ENCODE data around the gene BUD31.
A peak's percentile ranks its signal among the peaks of the same experiment; 100 is the strongest.
"Not testable (repeated sequence)": the region's sequence is repeated elsewhere in the genome, so short reads cannot be mapped to it uniquely, and the experiment has no call there.

BUD31 gene

GRCh38 chr7:99380032-99380822 is 28.5 kb upstream of the BUD31 start:
- no peak for DNase-seq (ENCODE audit: low read depth in 4 of 4, low spot score in 1 of 4)

- DNase-seq (ENCODE audit: low read depth in 4 of 4, low spot score in 1 of 4) = peak; percentile 61 to 83 (median 70)
Observed at GRCh38 chr7:99380823-99381663, 27.7 kb upstream of the BUD31 start.

GRCh38 chr7:99381664-99382075 is 27.1 kb upstream of the BUD31 start:
- no peak for DNase-seq (ENCODE audit: low read depth in 4 of 4, low spot score in 1 of 4)

DNA sequence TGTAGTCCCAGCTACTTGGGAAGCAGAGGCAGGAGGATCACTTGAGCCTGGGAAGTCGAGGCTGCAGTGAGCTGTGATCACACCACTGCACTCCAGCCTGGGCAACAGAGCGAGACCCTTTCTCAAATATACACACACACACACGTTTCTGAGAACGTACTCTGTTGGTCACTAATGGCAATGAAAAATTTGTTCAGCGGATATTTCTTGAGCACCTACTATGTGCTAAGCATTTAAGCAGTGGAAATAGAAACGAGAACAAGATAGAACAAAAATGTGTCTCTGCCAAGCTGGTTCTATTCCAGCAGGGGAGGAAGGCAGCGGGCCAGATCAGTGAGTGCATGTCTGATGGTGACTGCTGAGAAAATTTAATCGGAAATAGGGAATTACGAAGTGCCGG is 25.6 kb upstream of the BUD31 start:
- no peak for DNase-seq (ENCODE audit: low read depth in 4 of 4, low spot score in 1 of 4)

GRCh38 chr7:99383791-99384370 is 24.9 kb upstream of the BUD31 start:
- DNase-seq (ENCODE audit: low read depth in 4 of 4, low spot score in 1 of 4) = no peak

GRCh38 chr7:99384523-99384922 is 24.2 kb upstream of the BUD31 start:
- DNase-seq (ENCODE audit: low read depth in 4 of 4, low spot score in 1 of 4) = no peak

DNA sequence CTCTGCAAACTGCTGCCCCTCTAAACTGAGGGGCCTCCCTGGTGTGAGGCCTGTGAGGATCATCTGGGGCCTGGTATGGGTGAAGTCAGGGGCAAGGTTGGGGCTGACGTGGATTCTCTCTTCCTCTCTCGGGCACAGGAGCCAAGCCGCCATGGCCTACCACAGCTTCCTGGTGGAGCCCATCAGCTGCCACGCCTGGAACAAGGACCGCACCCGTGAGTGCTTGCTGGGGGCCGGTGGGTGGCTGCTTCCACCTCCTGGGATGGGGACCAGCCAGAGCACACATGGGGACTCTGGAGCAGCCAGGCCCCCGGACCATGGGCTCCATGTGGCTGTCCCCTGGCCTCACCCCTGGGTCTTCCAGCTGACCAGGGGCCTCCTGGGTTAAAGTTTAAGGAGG is 23.2 kb upstream of the BUD31 start:
- DNase-seq (ENCODE audit: low read depth in 4 of 4, low spot score in 1 of 4) = no peak

DNA sequence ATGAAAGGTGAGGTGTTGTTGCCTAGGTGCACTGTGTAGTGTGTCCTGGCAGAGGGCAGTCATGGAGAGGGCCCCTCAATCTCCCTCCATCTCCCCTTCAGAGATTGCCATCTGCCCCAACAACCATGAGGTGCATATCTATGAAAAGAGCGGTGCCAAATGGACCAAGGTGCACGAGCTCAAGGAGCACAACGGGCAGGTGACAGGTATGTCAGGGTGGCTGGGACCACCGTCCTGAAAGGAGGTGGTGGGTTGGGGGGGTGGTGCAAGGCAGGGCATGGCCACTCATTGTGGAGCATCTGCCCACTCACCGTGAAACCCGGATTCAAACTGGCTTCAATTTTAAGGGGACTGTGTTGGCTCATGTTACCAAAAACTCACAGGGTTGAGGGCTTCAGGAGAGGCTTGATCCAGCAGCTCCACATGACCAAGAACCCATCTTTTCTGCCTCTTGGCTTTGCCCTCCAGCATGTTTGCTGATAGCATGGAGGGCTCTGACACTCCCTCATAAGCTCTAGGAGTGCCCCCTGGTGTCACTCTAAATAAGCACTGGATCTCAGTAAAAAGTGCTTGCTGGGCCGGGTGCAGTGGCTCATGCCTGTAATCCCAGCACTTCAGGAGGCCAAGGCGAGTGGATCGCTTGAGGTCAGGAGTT is 22.1 kb upstream of the BUD31 start:
- DNase-seq (ENCODE audit: low read depth in 4 of 4, low spot score in 1 of 4) = no peak

DNA sequence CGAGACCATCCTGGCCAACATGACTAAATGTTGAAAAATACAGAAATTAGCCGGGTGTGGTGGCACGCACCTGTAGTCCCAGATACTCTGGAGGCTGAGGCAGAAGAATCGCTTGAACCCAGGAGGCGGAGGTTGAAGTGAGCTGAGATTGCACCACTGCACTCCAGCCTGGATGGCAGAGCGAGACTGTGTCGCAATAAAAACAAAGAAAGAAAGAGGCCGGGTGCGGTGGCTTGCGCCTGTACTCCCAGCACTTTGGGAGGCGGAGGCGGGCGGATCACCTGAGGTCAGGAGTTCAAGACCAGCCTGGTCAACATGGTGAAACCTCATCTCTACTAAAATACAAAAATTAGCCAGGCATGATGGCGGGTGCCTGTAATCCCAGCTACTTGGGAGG is 21.5 kb upstream of the BUD31 start:
- not testable (repeated sequence) for DNase-seq (ENCODE audit: low read depth in 4 of 4, low spot score in 1 of 4)

DNA sequence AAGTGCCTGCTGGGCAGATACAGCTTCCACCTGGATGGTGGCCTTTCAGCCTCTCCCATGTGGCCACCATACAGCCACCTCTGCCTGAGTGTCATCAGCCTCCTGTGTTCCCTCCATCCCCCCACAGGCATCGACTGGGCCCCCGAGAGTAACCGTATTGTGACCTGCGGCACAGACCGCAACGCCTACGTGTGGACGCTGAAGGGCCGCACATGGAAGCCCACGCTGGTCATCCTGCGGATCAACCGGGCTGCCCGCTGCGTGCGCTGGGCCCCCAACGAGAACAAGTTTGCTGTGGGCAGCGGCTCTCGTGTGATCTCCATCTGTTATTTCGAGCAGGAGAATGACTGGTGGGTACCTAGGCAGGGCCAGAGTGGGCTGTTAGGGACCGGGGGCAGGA is 20.9 kb upstream of the BUD31 start:
- DNase-seq (ENCODE audit: low read depth in 4 of 4, low spot score in 1 of 4) = no peak

- DNase-seq (ENCODE audit: low read depth in 4 of 4, low spot score in 1 of 4) = no peak
Observed at GRCh38 chr7:99389772-99390171, 19.0 kb upstream of the BUD31 start.

DNA sequence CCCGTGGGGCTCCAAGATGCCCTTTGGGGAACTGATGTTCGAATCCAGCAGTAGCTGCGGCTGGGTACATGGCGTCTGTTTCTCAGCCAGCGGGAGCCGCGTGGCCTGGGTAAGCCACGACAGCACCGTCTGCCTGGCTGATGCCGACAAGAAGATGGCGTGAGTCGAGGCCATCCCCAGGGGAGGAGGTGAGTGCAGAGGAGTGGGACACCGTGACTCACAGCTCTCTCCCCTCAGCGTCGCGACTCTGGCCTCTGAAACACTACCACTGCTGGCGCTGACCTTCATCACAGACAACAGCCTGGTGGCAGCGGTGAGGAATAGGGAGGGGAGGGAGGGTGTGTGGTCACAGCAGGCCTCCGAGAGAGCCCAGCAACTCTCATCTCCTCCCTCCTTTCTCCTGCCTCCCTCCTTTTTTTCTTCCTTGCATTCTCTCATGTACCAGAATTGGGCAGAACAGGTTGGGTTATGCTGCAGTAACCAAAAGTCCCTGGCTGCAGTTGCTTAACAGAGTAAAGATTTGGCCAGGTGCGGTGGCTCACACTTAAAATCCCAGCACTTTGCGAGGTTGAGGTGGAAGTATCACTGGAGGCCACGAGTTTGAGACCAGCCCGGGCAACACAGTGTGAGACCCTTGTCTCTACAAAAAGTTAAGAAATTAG is 17.7 kb upstream of the BUD31 start:
- no peak for DNase-seq (ENCODE audit: low read depth in 4 of 4, low spot score in 1 of 4)

DNA sequence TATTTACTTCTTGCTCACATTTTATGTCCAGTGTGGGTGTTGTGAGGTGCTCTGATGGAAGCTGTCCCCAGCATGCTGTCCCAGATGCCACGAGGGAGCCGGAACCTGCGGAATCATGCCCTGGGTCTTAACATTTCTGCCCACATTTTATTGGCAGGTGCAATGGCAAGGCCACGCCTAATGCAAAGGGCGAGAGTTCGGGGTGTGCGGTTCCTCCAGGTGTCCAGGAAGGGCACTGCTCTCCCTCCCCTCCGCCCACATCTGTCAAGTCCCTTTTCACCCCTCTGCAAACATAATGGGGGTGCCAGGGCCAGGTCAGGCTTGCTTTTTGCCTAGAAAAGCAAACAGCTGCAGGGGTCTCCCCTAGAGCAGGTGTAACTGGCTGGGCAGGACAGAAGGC is 16.7 kb upstream of the BUD31 start:
- DNase-seq (ENCODE audit: low read depth in 4 of 4, low spot score in 1 of 4) = no peak

- peak in 3 of 4 experiments; percentile 50 to 72 (median 71) for DNase-seq (ENCODE audit: low read depth in 4 of 4, low spot score in 1 of 4)
Observed at GRCh38 chr7:99392659-99393354, 16.0 kb upstream of the BUD31 start.

GRCh38 chr7:99393355-99394187 is 15.2 kb upstream of the BUD31 start:
- no peak for DNase-seq (ENCODE audit: low read depth in 4 of 4, low spot score in 1 of 4)

DNA sequence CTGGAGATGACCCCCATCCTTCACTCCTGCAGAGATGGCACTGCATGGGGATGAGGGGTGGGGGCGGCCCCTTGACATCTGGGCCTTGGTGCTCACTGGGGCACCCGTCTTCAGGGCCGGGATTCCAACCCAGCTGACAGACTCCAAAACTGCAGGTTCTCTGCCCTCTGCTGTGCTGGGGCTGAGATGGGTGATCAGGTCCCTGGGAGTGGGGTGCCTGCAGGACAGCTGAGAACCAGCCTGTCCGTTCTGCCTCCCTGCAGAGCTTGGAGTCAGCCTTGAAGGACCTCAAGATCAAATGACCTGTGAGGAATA is 14.6 kb upstream of the BUD31 start:
- no peak for DNase-seq (ENCODE audit: low read depth in 4 of 4, low spot score in 1 of 4)

DNA sequence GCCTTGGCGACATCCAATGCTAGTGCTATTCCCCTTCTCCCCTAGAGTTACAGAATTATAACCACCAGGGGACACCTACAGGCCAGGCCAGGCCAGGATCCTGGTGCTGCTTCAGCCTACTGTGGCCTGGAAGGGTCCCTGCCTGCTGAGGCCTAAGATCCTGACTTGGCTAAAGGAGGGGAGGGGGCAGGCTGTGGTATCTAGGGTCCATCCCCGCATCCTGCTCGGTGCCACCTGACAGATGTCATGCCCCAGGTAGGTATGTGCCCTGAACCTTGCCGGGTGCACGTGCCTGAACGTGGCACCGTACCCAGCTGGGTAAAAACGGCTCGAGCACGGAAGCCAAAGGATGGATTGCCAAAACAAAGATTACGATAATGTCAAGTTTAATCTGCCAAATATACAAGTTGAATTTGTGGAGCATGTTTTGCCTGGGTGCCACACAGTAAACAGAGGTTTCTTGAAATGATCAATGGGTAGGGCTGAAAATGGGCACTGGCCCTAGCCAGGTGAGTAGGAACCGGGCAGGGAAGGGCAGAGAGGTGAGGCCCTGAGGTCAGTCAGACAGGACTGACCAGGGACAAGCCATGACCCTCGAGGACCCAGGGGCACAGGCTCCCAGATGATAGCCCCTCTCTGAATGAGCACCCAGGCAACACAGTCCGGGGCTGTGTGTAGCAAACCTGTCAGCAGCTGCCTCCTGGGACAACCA is 13.0 kb upstream of the BUD31 start:
- no peak for DNase-seq (ENCODE audit: low read depth in 4 of 4, low spot score in 1 of 4)

- no peak for DNase-seq (ENCODE audit: low read depth in 4 of 4, low spot score in 1 of 4)
Observed at GRCh38 chr7:99396418-99397296, 12.1 kb upstream of the BUD31 start.
